Measurements from ENCODE around the gene DNTT.

Gene DNTT
- 0 reads per million in 3 experiments for total RNA-seq

- DNase-seq, result no peak
These were observed at the start of gene DNTT for GRCh38 chr10:96304230-96304629. Gene DNTT (plus strand): TSS chr10:96304434. CDS start chr10:96304498, 64 bp downstream.

- DNase-seq, result no peak
These were observed 49.3 kb upstream of the DNTT start for GRCh38 chr10:96254976-96255375.

GRCh38 chr10:96255549-96256333, 48.5 kb upstream of the DNTT start:
- DNase-seq, result no peak

GRCh38 chr10:96257944-96258343, 46.3 kb upstream of the DNTT start:
- DNase-seq, result no peak

- DNase-seq, result no peak
These were observed 45.1 kb upstream of the DNTT start for GRCh38 chr10:96259150-96259549.

- no peak for DNase-seq
These were observed 44.2 kb upstream of the DNTT start for GRCh38 chr10:96260014-96260413.

- no peak for DNase-seq
These were observed 43.1 kb upstream of the DNTT start for GRCh38 chr10:96261132-96261531.

- DNase-seq, result no peak
These were observed 42.3 kb upstream of the DNTT start for GRCh38 chr10:96261930-96262329.

GRCh38 chr10:96263176-96263575, 41.1 kb upstream of the DNTT start:
- no peak for DNase-seq

GRCh38 chr10:96263669-96264068, 40.6 kb upstream of the DNTT start:
- no peak for DNase-seq

GRCh38 chr10:96264938-96265337, 39.3 kb upstream of the DNTT start:
- DNase-seq, result no peak

GRCh38 chr10:96266118-96266770, 38.0 kb upstream of the DNTT start:
- no peak for DNase-seq

- DNase-seq, result no peak
These were observed 37.0 kb upstream of the DNTT start for GRCh38 chr10:96267234-96267705.

GRCh38 chr10:96268341-96268909, 35.8 kb upstream of the DNTT start:
- DNase-seq, result no peak

GRCh38 chr10:96269438-96270300, 34.6 kb upstream of the DNTT start:
- DNase-seq, result no peak

GRCh38 chr10:96270571-96270970, 33.7 kb upstream of the DNTT start:
- DNase-seq, result no peak

- DNase-seq, result no peak
These were observed 33.0 kb upstream of the DNTT start, which contains the start of gene BLNK for GRCh38 chr10:96271016-96271815. Gene BLNK (minus strand): TSS chr10:96271569. CDS start chr10:96271398, 171 bp downstream.

GRCh38 chr10:96272316-96273280, 31.6 kb upstream of the DNTT start:
- DNase-seq, result no peak

- DNase-seq, result no peak
These were observed 28.4 kb upstream of the DNTT start for GRCh38 chr10:96275685-96276418.

- no peak for DNase-seq
These were observed 27.8 kb upstream of the DNTT start for GRCh38 chr10:96276426-96276825.

Data from central memory CD4-positive, alpha-beta T cell (primary cell).